Muscle layer of colon (tissue), 2 donors: ENCODE measurements around the gene GPR183.

Experiments used
- H3K27ac ChIP-seq: one replicate; pipeline ENCODE4 v1.7.0; 2013; ENCODE audit warnings: low read depth, mild to moderate bottlenecking, low read length, moderate library complexity
- H3K27me3 ChIP-seq, 2 donors: one replicate each; pipeline ENCODE4 v1.7.0; 2013; ENCODE audit warnings: low read length in 2 of 2, mild to moderate bottlenecking in 2 of 2; ENCODE audit not compliant: insufficient read depth in 2 of 2, control insufficient read depth in 1 of 2
- H3K36me3 ChIP-seq: one replicate; pipeline ENCODE4 v1.7.0; 2013; ENCODE audit warnings: mild to moderate bottlenecking, low read length; ENCODE audit not compliant: insufficient read depth
- H3K4me1 ChIP-seq: one replicate; pipeline ENCODE4 v1.7.0; 2013; ENCODE audit warnings: mild to moderate bottlenecking, low read length; ENCODE audit not compliant: insufficient read depth
- H3K4me3 ChIP-seq, 2 donors: one replicate each; pipeline ENCODE4 v1.7.0; 2013; ENCODE audit warnings: low read length in 2 of 2, low read depth in 1 of 2, mild to moderate bottlenecking in 1 of 2, moderate library complexity in 1 of 2
- H3K9ac ChIP-seq: one replicate; pipeline ENCODE4 v1.7.0; 2013; ENCODE audit warnings: low read length
- H3K9me3 ChIP-seq: one replicate; pipeline ENCODE4 v1.7.0; 2013; ENCODE audit warnings: mild to moderate bottlenecking, low read length
- donor health status: abdominal sarcoma.
- donor health status: Adenocarcinoma of cecum.

Gene GPR183

GRCh38 chr13:99347911-99348451 is 40.8 kb upstream of the GPR183 start:
- H3K4me3 ChIP-seq: no peak overlapping the region
- H3K27ac ChIP-seq: no peak overlapping the region
- no peaks in the 10 kb centered on the region for H3K4me1 ChIP-seq
- H3K36me3 ChIP-seq: peaks cover 14% of the 10 kb centered on the region
- no peaks in the 10 kb centered on the region for H3K27me3 ChIP-seq
- no peaks in the 10 kb centered on the region for H3K9me3 ChIP-seq
- no peak overlapping the region for H3K9ac ChIP-seq

GRCh38 chr13:99347335-99347878 is 40.2 kb upstream of the GPR183 start:
- Histone ChIP-seq H3K4me3 (no peak overlapping the region), H3K4me1 (no peaks in the 10 kb centered on the region), H3K27ac (no peak overlapping the region), H3K27me3 (no peaks in the 10 kb centered on the region), H3K36me3 (peaks cover 20% of the 10 kb centered on the region), H3K9me3 (no peaks in the 10 kb centered on the region), H3K9ac (no peak overlapping the region)

- no peak overlapping the region for H3K9ac ChIP-seq
- H3K4me1 ChIP-seq: no peaks in the 10 kb centered on the region
- peaks cover 28% of the 10 kb centered on the region for H3K36me3 ChIP-seq
- no peaks in the 10 kb centered on the region for H3K9me3 ChIP-seq
- no peak overlapping the region for H3K4me3 ChIP-seq
- H3K27ac ChIP-seq: no peak overlapping the region
- no peaks in the 10 kb centered on the region for H3K27me3 ChIP-seq
Measured at GRCh38 chr13:99346335-99347042, 39.3 kb upstream of the GPR183 start.

- Histone ChIP-seq H3K27me3 (no peaks in the 10 kb centered on the region), H3K9me3 (no peaks in the 10 kb centered on the region), H3K4me1 (no peaks in the 10 kb centered on the region), H3K9ac (no peak overlapping the region), H3K4me3 (no peak overlapping the region), H3K36me3 (peaks cover 39% of the 10 kb centered on the region), H3K27ac (no peak overlapping the region)
Measured at GRCh38 chr13:99345345-99345744, 38.1 kb upstream of the GPR183 start.

- Histone ChIP-seq H3K4me3 (no peak overlapping the region), H3K27me3 (no peaks in the 10 kb centered on the region), H3K9ac (no peak overlapping the region), H3K36me3 (peaks cover 43% of the 10 kb centered on the region), H3K9me3 (no peaks in the 10 kb centered on the region), H3K4me1 (no peaks in the 10 kb centered on the region), H3K27ac (no peak overlapping the region)
Measured at GRCh38 chr13:99344610-99345208, 37.5 kb upstream of the GPR183 start.

- no peak overlapping the region for H3K4me3 ChIP-seq
- H3K9ac ChIP-seq: no peak overlapping the region
- H3K27me3 ChIP-seq: no peaks in the 10 kb centered on the region
- no peaks in the 10 kb centered on the region for H3K9me3 ChIP-seq
- no peak overlapping the region for H3K27ac ChIP-seq
- H3K4me1 ChIP-seq: no peaks in the 10 kb centered on the region
- H3K36me3 ChIP-seq: peaks cover 43% of the 10 kb centered on the region
Measured at GRCh38 chr13:99342723-99343315, 35.6 kb upstream of the GPR183 start.

GRCh38 chr13:99341969-99342722 is 34.9 kb upstream of the GPR183 start:
- H3K36me3 ChIP-seq: peaks cover 43% of the 10 kb centered on the region
- no peak overlapping the region for H3K9ac ChIP-seq
- no peaks in the 10 kb centered on the region for H3K4me1 ChIP-seq
- no peak overlapping the region for H3K27ac ChIP-seq
- H3K9me3 ChIP-seq: no peaks in the 10 kb centered on the region
- no peaks in the 10 kb centered on the region for H3K27me3 ChIP-seq
- H3K4me3 ChIP-seq: no peak overlapping the region

GRCh38 chr13:99340638-99341037 is 33.4 kb upstream of the GPR183 start:
- peaks cover 43% of the 10 kb centered on the region for H3K36me3 ChIP-seq

GRCh38 chr13:99339736-99340397 is 32.7 kb upstream of the GPR183 start:
- Histone ChIP-seq H3K4me3 (no peak overlapping the region), H3K9ac (no peak overlapping the region), H3K36me3 (peaks cover 38% of the 10 kb centered on the region), H3K27me3 (no peaks in the 10 kb centered on the region), H3K9me3 (no peaks in the 10 kb centered on the region), H3K27ac (no peak overlapping the region), H3K4me1 (no peaks in the 10 kb centered on the region)

More at GRCh38 chr13:99340638-99341037, 33.4 kb upstream of the GPR183 start:
- no peak overlapping the region for H3K4me3 ChIP-seq
- no peak overlapping the region for H3K27ac ChIP-seq
- no peaks in the 10 kb centered on the region for H3K27me3 ChIP-seq
- H3K9me3 ChIP-seq: no peaks in the 10 kb centered on the region
- H3K9ac ChIP-seq: no peak overlapping the region
- no peaks in the 10 kb centered on the region for H3K4me1 ChIP-seq

- H3K27me3 ChIP-seq: no peaks in the 10 kb centered on the region
- no peak overlapping the region for H3K9ac ChIP-seq
- no peaks in the 10 kb centered on the region for H3K9me3 ChIP-seq
- H3K4me1 ChIP-seq: no peaks in the 10 kb centered on the region
- H3K27ac ChIP-seq: no peak overlapping the region
- peaks cover 35% of the 10 kb centered on the region for H3K36me3 ChIP-seq
- H3K4me3 ChIP-seq: no peak overlapping the region
Measured at GRCh38 chr13:99339230-99339721, 32.1 kb upstream of the GPR183 start.
